HG03342 (cell line): ENCODE measurements around the gene GRID2.

Experiments
- ATAC-seq: cut with Tn5 transposase; IDR thresholded peaks from one replicate; pipeline ENCODE4 v1.9.1; 2021; ENCODE audit warnings: mild to moderate bottlenecking, moderate library complexity; ENCODE audit not compliant: unreplicated experiment

The GRID2 gene

GRCh38 chr4:93467484-93468155 lies 1163.9 kb downstream of the GRID2 start:
- ATAC-seq, result no peak

GRCh38 chr4:93469560-93469959 lies 1165.8 kb downstream of the GRID2 start:
- ATAC-seq, result no peak

- ATAC-seq, result no peak
Observed at GRCh38 chr4:93475730-93476129, 1172.0 kb downstream of the GRID2 start.

GRCh38 chr4:93478805-93479204 lies 1175.0 kb downstream of the GRID2 start:
- ATAC-seq, result no peak

GRCh38 chr4:93480452-93480851 lies 1176.7 kb downstream of the GRID2 start:
- no peak for ATAC-seq

- no peak for ATAC-seq
Observed at GRCh38 chr4:93495346-93495745, 1191.6 kb downstream of the GRID2 start.

- no peak for ATAC-seq
Observed at GRCh38 chr4:93501244-93501643, 1197.5 kb downstream of the GRID2 start.

GRCh38 chr4:93501946-93502345 lies 1198.2 kb downstream of the GRID2 start:
- ATAC-seq, result no peak

- ATAC-seq, result no peak
Observed at GRCh38 chr4:93502991-93503390, 1199.2 kb downstream of the GRID2 start.

GRCh38 chr4:93513851-93514250 lies 1210.1 kb downstream of the GRID2 start:
- ATAC-seq, result no peak

- ATAC-seq, result no peak
Observed at GRCh38 chr4:93515208-93515607, 1211.4 kb downstream of the GRID2 start.

- no peak for ATAC-seq
Observed at GRCh38 chr4:93529692-93530372, 1226.1 kb downstream of the GRID2 start.

- ATAC-seq, result no peak
Observed at GRCh38 chr4:93532234-93532633, 1228.5 kb downstream of the GRID2 start.

- no peak for ATAC-seq
Observed at GRCh38 chr4:93540562-93540961, 1236.8 kb downstream of the GRID2 start.

- no peak for ATAC-seq
Observed at GRCh38 chr4:93561842-93562241, 1258.1 kb downstream of the GRID2 start.

- ATAC-seq, result no peak
Observed at GRCh38 chr4:93568758-93569157, 1265.0 kb downstream of the GRID2 start.

GRCh38 chr4:93573285-93573684 lies 1269.5 kb downstream of the GRID2 start:
- no peak for ATAC-seq

- ATAC-seq, result no peak
Observed at GRCh38 chr4:93578942-93579341, 1275.2 kb downstream of the GRID2 start.

GRCh38 chr4:93605163-93605562 lies 1301.4 kb downstream of the GRID2 start:
- ATAC-seq, result peak; percentile 49

- no peak for ATAC-seq
Observed at GRCh38 chr4:93617606-93618005, 1313.8 kb downstream of the GRID2 start.

GRCh38 chr4:93633721-93634120 lies 1330.0 kb downstream of the GRID2 start:
- ATAC-seq, result no peak

GRCh38 chr4:93635943-93636342 lies 1332.2 kb downstream of the GRID2 start:
- no peak for ATAC-seq

- ATAC-seq, result no peak
Observed at GRCh38 chr4:93645120-93645519, 1341.4 kb downstream of the GRID2 start.
